Lung (tissue), 12 donors: ENCODE results near the gene SNX17. TPM values are rescaled to one million over a fixed set of nuclear protein-coding genes. Genes with fewer than 3 reads are reported as not detected.

Experiments
- ATAC-seq: fragments of 200-7000 bp; cut with Tn5 transposase; one replicate; pipeline ENCODE4 v1.9.1; 2020; ENCODE audit warnings: moderate number of reproducible peaks; ENCODE audit not compliant: insufficient read depth, low FRiP score
- DNase-seq, 3 donors: peaks; one replicate each; pipeline ENCODE4 v3.0.0-alpha.2; 2013 to 2017
- H3K27ac ChIP-seq, 2 donors: one replicate each; pipeline ENCODE4 v1.5.1; 2013; ENCODE audit warnings: mild to moderate bottlenecking in 2 of 2, moderate library complexity in 2 of 2, control low read depth in 1 of 2, inconsistent platforms in 1 of 2, low read depth in 1 of 2, low read length in 1 of 2
- H3K27me3 ChIP-seq, 3 donors: one replicate each; pipeline ENCODE4 v1.5.1; 2013; ENCODE audit warnings: low read length in 2 of 3; ENCODE audit not compliant: control insufficient read depth in 3 of 3, insufficient read depth in 3 of 3
- H3K36me3 ChIP-seq, 4 donors: one replicate each; pipeline ENCODE4 v1.5.1; 2013; ENCODE audit warnings: low read length in 4 of 4, mild to moderate bottlenecking in 1 of 4, moderate library complexity in 1 of 4; ENCODE audit not compliant: control insufficient read depth in 4 of 4, insufficient read depth in 4 of 4
- H3K4me1 ChIP-seq, 5 donors: one replicate each; pipeline ENCODE4 v1.5.1; 2013; ENCODE audit warnings: low read length in 5 of 5, mild to moderate bottlenecking in 2 of 5, moderate library complexity in 1 of 5; ENCODE audit not compliant: control insufficient read depth in 5 of 5, insufficient read depth in 5 of 5
- H3K4me3 ChIP-seq: one replicate; pipeline ENCODE4 v1.5.1; 2013; ENCODE audit warnings: mild to moderate bottlenecking, control low read depth, moderate library complexity
- H3K9ac ChIP-seq, 2 donors: one replicate each; pipeline ENCODE4 v1.5.1; 2013; ENCODE audit warnings: low read length in 2 of 2, control low read depth in 1 of 2; ENCODE audit not compliant: insufficient read depth in 1 of 2
- H3K9me3 ChIP-seq, 4 donors: one replicate each; pipeline ENCODE4 v1.5.1; 2013; ENCODE audit warnings: low read length in 3 of 4, mild to moderate bottlenecking in 1 of 4, moderate library complexity in 1 of 4; ENCODE audit not compliant: control insufficient read depth in 4 of 4, insufficient read depth in 3 of 4
- CTCF ChIP-seq: IDR thresholded peaks from 2 replicates; pipeline ENCODE4 v1.5.1; 2012; ENCODE audit warnings: mild to moderate bottlenecking; ENCODE audit errors: control extremely low read depth, extremely low read depth
- WGBS, 2 donors: extraction: QIAGEN DNeasy Blood & Tissue Kit; methylation state at CpG; one replicate each; pipeline ENCODE4 v1.1.7; 2013; 5-methylcytosine and 5-hydroxymethylcytosine counted together
- polyA plus RNA-seq, 2 donors: library from polyadenylated mRNA; stranded (reverse); fragments of 200-250 nt; gene quantifications; one replicate each; pipeline ENCODE4 v1.2.1, GENCODE V29; 2013
- total RNA-seq, 2 donors: library from RNA; depleted of rRNA in 1 of 2; stranded (reverse); fragments of >200 nt in 1 of 2; gene quantifications; one replicate each; pipeline ENCODE4 v1.2.1, GENCODE V29; 2014 to 2021
- donor health status: control.
- donor health status: control.
- donor health status: Bipolar disorder and iron deficiency.
- donor health status: healthy.
- donor health status: DM: yes; HTN: yes; CAD: no.

The SNX17 gene
- total and polyA plus RNA-seq, 4 donors, result 65.8 to 129 (median 95.7) TPM

DNA sequence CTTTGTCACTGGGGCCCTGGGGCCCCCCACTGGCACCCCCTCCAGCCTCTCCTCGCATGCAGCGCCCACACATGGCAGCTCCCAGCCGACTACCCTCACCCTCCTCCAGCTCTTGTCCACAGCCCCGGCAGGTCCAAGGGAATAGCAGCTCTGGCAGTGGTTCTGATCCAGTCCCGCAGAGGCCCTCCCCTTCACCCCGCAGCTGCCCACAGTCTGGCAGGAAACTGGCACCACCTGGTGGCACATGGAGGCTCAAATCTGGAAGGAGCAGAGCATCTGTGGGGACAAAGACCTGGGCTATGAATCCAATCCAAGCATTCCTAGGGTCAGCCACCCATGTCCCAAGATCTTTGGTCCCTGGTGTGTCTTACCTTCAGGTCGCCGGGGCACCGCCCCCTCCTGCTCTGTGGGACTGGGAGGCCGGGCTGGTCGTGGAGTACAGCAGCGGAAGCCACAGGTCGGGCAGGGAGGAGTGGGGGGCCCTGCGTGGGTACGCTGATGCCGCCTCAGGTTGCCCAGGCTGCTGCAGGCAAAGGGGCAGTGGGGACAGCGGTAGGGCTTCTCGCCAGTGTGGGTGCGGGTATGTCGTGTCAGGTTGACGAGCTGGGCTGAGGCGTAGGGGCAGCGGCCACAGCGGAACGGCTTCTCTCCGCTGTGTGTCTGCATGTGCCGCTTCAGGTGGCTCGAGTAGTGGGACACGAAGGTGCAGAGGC lies 7.8 kb downstream of the SNX17 start:
- H3K27me3 ChIP-seq, result no peaks in the 10 kb centered on the region
- WGBS, 2 donors, result 87 to 88% methylated on average over 29 of the region's 29 CpGs
- H3K4me3 ChIP-seq, result no peak overlapping the region
- DNase-seq (no peak), ATAC-seq (no peak)
- H3K9me3 ChIP-seq, result no peaks in the 10 kb centered on the region
- H3K4me1 ChIP-seq, result peaks cover 4 to 19% (median 5%) of the 10 kb centered on the region in 5 donors
- H3K9ac ChIP-seq, result no peak overlapping the region
- H3K36me3 ChIP-seq, result peaks cover 16 to 56% (median 40%) of the 10 kb centered on the region in 4 donors
- TF ChIP-seq CTCF, result no peak
- H3K27ac ChIP-seq, result no peak overlapping the region

DNA sequence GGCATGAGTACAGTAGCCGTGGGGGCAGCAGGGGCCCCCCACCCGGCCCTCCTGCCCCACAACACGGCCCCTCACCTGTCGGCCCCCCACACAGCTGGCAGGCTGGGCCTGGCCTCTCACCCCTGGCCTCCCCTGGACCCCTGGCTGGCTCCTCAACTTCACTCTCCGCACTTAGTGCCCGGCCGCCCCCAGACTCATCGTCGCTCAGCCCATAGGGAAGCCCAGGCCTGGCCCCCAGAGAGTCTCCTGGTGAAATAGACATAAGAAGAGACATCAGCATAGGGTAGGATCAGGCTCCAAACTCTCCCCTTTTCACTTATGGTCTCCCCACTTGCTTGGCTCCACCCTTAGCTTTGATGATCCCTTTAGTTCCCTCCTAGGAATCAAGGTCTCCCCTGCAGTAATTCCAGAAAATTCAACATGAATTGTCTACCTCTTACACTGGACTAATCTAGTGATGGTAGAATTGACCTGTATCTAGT lies 8.4 kb downstream of the SNX17 start:
- Histone ChIP-seq H3K27me3 (no peaks in the 10 kb centered on the region), H3K4me3 (no peak overlapping the region), H3K9ac (no peak overlapping the region), H3K36me3 (peaks cover 21 to 58% (median 39%) of the 10 kb centered on the region in 4 donors), H3K9me3 (no peaks in the 10 kb centered on the region), H3K27ac (no peak overlapping the region), H3K4me1 (peaks cover 4 to 19% (median 5%) of the 10 kb centered on the region in 5 donors)
- WGBS, 2 donors, result 87 to 91% methylated on average over 7 to 9 of the region's 9 CpGs
- no peak for TF ChIP-seq CTCF
- ATAC-seq (no peak), DNase-seq (no peak)

DNA sequence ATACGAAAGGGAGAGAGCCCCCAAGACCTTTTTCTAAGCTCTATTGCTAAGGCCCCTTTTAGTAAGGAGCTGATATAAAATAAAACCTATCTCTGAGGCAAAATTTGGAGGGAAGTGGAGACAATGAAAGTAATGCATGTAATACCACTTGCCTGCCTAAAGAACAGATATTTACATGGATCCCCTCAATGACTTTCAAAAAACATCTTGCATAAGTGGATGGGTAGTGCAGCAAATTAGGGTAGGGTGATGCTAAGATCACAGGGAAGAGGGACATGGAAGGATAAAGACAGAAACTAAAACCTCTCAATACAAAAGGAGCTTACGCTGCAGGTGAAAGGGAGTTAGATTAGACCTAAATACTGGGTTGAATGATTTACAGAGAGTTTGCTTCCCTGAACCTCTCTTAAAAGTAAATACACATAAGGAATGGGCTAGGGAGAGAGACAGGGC lies 9.0 kb downstream of the SNX17 start:
- peak overlapping the region; percentile 91 to 96 for H3K9ac ChIP-seq
- no peak for TF ChIP-seq CTCF
- no peak for ATAC-seq
- peaks cover 4 to 19% (median 5%) of the 10 kb centered on the region in 5 donors for H3K4me1 ChIP-seq
- H3K27ac ChIP-seq, result peak overlapping the region in 1 of 2 donors; percentile 93
- H3K9me3 ChIP-seq, result no peaks in the 10 kb centered on the region
- no peak for DNase-seq
- H3K27me3 ChIP-seq, result no peaks in the 10 kb centered on the region
- H3K36me3 ChIP-seq, result peaks cover 21 to 58% (median 41%) of the 10 kb centered on the region in 4 donors
- H3K4me3 ChIP-seq, result peak overlapping the region; percentile 62
- 85 to 88% methylated on average over 2 of the region's 2 CpGs for WGBS, 2 donors
